PC-9 (cell line): ENCODE results near the gene SLIRP. TPM values are rescaled to one million over a fixed set of nuclear protein-coding genes. Genes with fewer than 3 reads are reported as not detected.

Experiments
- BruUV-seq: library from RNA; stranded (reverse); fragments of 400-500 nt; replicated peaks from 2 replicates; lab custom pipeline; 2021; lab: Mats Ljungman, UMichigan
- CTCF ChIA-PET: fragments of 300-600 bp; sonication (Branson Sonifier 250); formaldehyde crosslinking; loops from one replicate; lab custom pipeline; 2022; ENCODE audit warnings: antibody characterized with exemption; lab: Charles Lee
- POLR2A ChIA-PET: fragments of 300-600 bp; sonication (Branson Sonifier 250); formaldehyde crosslinking; loops from one replicate; lab custom pipeline; 2022; ENCODE audit warnings: antibody characterized with exemption; ENCODE audit not compliant: unreplicated experiment; lab: Charles Lee
- DNase-seq, 2 experiments: peaks; one replicate each; pipeline versions ENCODE4 v3.0.0 to v3.0.0-alpha.2; 2015 to 2022; ENCODE audit warnings: mixed read lengths in 1 of 2
- H2AFZ ChIP-seq: fragments of 200-600 bp; sonication (generic); 2 replicates; pipeline ENCODE4 v1.8.1; 2017; ENCODE audit warnings: antibody characterized with exemption
- H3F3A ChIP-seq: fragments of 200-600 bp; sonication (generic); 2 replicates; pipeline ENCODE4 v1.8.1; 2017; ENCODE audit warnings: antibody characterized with exemption, mild to moderate bottlenecking, low read depth; ENCODE audit not compliant: insufficient read depth
- H3K27ac ChIP-seq: fragments of 200-600 bp; sonication (generic); 2 replicates; pipeline ENCODE4 v1.6.1; 2016; ENCODE audit warnings: mixed run types
- H3K27me3 ChIP-seq: fragments of 200-600 bp; sonication (generic); 2 replicates; pipeline ENCODE4 v1.6.1; 2016; ENCODE audit warnings: low read depth, mixed run types; ENCODE audit not compliant: insufficient read depth
- H3K36me3 ChIP-seq: fragments of 200-600 bp; sonication (generic); 2 replicates; pipeline ENCODE4 v1.6.1; 2016; ENCODE audit warnings: low read depth, mixed run types
- H3K4me1 ChIP-seq: fragments of 200-600 bp; sonication (generic); replicated peaks from 2 replicates; pipeline ENCODE4 v1.6.1; 2016; ENCODE audit warnings: mixed run types; ENCODE audit not compliant: insufficient read depth
- H3K4me2 ChIP-seq: fragments of 200-600 bp; sonication (generic); 2 replicates; pipeline ENCODE4 v1.6.1; 2017; ENCODE audit warnings: mixed run types
- H3K4me3 ChIP-seq: fragments of 200-600 bp; sonication (generic); 2 replicates; pipeline ENCODE4 v1.6.1; 2016; ENCODE audit warnings: mixed run types
- H3K79me2 ChIP-seq: fragments of 200-600 bp; sonication (generic); 2 replicates; pipeline ENCODE4 v1.6.1; 2017; ENCODE audit warnings: low read depth, mixed run types
- H3K9me2 ChIP-seq: fragments of 200-600 bp; sonication (generic); 2 replicates; pipeline ENCODE4 v1.8.1; 2017; ENCODE audit warnings: mild to moderate bottlenecking; ENCODE audit not compliant: insufficient read depth
- H3K9me3 ChIP-seq: fragments of 200-600 bp; sonication (generic); 2 replicates; pipeline ENCODE4 v1.8.1; 2016; ENCODE audit warnings: low read depth; ENCODE audit not compliant: insufficient read depth
- H4K20me1 ChIP-seq: fragments of 200-600 bp; sonication (generic); 2 replicates; pipeline ENCODE4 v1.8.1; 2017; ENCODE audit not compliant: insufficient read depth
- EZH2 ChIP-seq: fragments of 200-600 bp; sonication (generic); IDR thresholded peaks from 2 replicates; pipeline ENCODE4 v1.8.0; 2017; ENCODE audit warnings: antibody characterized with exemption, low read depth
- intact Hi-C: fragments of 100-400 bp; cut with micrococcal nuclease; formaldehyde crosslinking; loops from one replicate; pipeline ENCODE4 v1.10.0; 2022; ENCODE audit not compliant: unreplicated experiment
- total RNA-seq: library from RNA; stranded (reverse); gene quantifications from 2 replicates; pipeline ENCODE4 v1.2.3, GENCODE V29; 2021
- TF ChIP-seq, protein P1 (sequence below): fragments of 200-600 bp; sonication (generic); conservative IDR thresholded peaks from 2 replicates; pipeline ENCODE4 v1.6.1; 2017; ENCODE audit warnings: mixed run types, antibody characterized with exemption, mild to moderate bottlenecking, moderate library complexity

The SLIRP gene
- total RNA-seq, 1 experiment from 2014 or later: 375 TPM

DNA sequence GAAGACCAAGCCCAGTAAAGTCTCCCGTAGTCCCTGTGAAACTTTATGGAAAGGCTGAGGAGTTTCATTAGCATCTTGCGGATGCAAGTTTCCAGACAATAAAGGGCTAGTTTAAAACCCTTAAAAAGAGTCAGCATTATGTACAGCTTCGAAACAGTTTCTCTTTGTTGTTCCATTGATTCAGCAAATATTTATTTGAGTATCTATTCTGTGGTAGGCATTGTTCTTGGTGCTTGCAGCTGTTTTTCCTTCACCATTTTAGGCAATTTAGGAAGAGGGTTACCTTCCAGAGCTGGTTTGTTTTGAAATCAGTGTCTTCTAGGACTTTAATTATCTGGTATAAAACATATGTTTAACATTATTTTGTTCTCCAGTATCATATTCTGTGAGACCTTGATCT, 1.5 kb downstream of the SLIRP start:
- peaks cover 82% of the 10 kb centered on the region for H3K79me2 ChIP-seq
- no peak overlapping the region for H2AFZ ChIP-seq
- H3F3A ChIP-seq: peaks cover 24% of the 10 kb centered on the region; the same call in 1 of the 2 replicates
- no peaks in the 10 kb centered on the region for H3K27me3 ChIP-seq
- peaks cover 32% of the 10 kb centered on the region for H3K36me3 ChIP-seq
- intact Hi-C loops: loop anchor here (2.0 to 10.0 kb wide), 4 partner anchors 142 to 555 kb away; partner anchors contain the start of genes GSTZ1 and POMT2
- no peaks in the 10 kb centered on the region for H3K9me2 ChIP-seq
- CTCF ChIA-PET: no interaction called here
- DNase-seq: no peak
- H3K27ac ChIP-seq: no peak overlapping the region
- no peak for TF ChIP-seq EZH2
- TF ChIP-seq, protein P1, sequence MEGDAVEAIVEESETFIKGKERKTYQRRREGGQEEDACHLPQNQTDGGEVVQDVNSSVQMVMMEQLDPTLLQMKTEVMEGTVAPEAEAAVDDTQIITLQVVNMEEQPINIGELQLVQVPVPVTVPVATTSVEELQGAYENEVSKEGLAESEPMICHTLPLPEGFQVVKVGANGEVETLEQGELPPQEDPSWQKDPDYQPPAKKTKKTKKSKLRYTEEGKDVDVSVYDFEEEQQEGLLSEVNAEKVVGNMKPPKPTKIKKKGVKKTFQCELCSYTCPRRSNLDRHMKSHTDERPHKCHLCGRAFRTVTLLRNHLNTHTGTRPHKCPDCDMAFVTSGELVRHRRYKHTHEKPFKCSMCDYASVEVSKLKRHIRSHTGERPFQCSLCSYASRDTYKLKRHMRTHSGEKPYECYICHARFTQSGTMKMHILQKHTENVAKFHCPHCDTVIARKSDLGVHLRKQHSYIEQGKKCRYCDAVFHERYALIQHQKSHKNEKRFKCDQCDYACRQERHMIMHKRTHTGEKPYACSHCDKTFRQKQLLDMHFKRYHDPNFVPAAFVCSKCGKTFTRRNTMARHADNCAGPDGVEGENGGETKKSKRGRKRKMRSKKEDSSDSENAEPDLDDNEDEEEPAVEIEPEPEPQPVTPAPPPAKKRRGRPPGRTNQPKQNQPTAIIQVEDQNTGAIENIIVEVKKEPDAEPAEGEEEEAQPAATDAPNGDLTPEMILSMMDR: no peak
- H3K4me1 ChIP-seq: peaks cover 25% of the 10 kb centered on the region
- peak overlapping the region; percentile 86 for H3K4me2 ChIP-seq
- no TSS peak for BruUV-seq
- POLR2A ChIA-PET: interaction anchor here (0.6 to 0.7 kb wide), 2 partner anchors 187 to 235 kb away, joined by 5 to 7 read pairs; no protein-coding TSS in a partner anchor
- H3K4me3 ChIP-seq: peak overlapping the region; percentile 74
- H3K9me3 ChIP-seq: no peaks in the 10 kb centered on the region
- H4K20me1 ChIP-seq: peaks cover 43% of the 10 kb centered on the region

- peaks cover 53% of the 10 kb centered on the region for H4K20me1 ChIP-seq
- intact Hi-C loops: no loop called here
- peaks cover 40% of the 10 kb centered on the region for H3K36me3 ChIP-seq
- H3K9me2 ChIP-seq: no peaks in the 10 kb centered on the region
- POLR2A ChIA-PET: interaction anchor here (0.6 kb wide), 1 partner anchor 9 kb away, joined by 8 read pairs; no protein-coding TSS in a partner anchor
- no peaks in the 10 kb centered on the region for H3K9me3 ChIP-seq
- TF ChIP-seq, protein P1: no peak
- no peak for TF ChIP-seq EZH2
- peaks cover 33% of the 10 kb centered on the region for H3F3A ChIP-seq
- BruUV-seq: no TSS peak
- no peak overlapping the region for H3K27ac ChIP-seq
- no peak overlapping the region for H3K4me3 ChIP-seq
- H3K4me1 ChIP-seq: peaks cover 25% of the 10 kb centered on the region
- DNase-seq: no peak
- H3K79me2 ChIP-seq: peaks cover 83% of the 10 kb centered on the region
- H3K27me3 ChIP-seq: no peaks in the 10 kb centered on the region
- peak overlapping the region; percentile 86 for H3K4me2 ChIP-seq
- no peak overlapping the region for H2AFZ ChIP-seq
- CTCF ChIA-PET: no interaction called here
These were observed 2.5 kb downstream of the SLIRP start for GRCh38 chr14:77710364-77710763.

GRCh38 chr14:77714926-77715325, 7.0 kb downstream of the SLIRP start:
- Histone ChIP-seq H4K20me1 (peaks cover 55% of the 10 kb centered on the region), H3K27me3 (no peaks in the 10 kb centered on the region), H3K27ac (no peak overlapping the region), H3K9me3 (no peaks in the 10 kb centered on the region; the same call in 1 of the 2 replicates), H3K79me2 (peaks cover 39% of the 10 kb centered on the region), H2AFZ (no peak overlapping the region), H3K4me1 (peaks cover 5% of the 10 kb centered on the region; the same call in 1 of the 2 replicates), H3K9me2 (no peaks in the 10 kb centered on the region), H3K4me3 (no peak overlapping the region), H3K36me3 (peaks cover 81% of the 10 kb centered on the region), H3K4me2 (no peak overlapping the region), H3F3A (peaks cover 70% of the 10 kb centered on the region)
- CTCF ChIA-PET: no interaction called here
- DNase-seq: no peak
- BruUV-seq: no TSS peak
- POLR2A ChIA-PET: no interaction called here
- intact Hi-C loops: loop anchor here (1.0 kb wide), 1 partner anchor 14 kb away; no protein-coding TSS in a partner anchor
- TF ChIP-seq, protein P1: no peak
- TF ChIP-seq EZH2: no peak
